Upper lobe of left lung (tissue), 6 donors: ENCODE data around the gene PPIG. TPM values are rescaled to one million over a fixed set of nuclear protein-coding genes. Genes with fewer than 3 reads are reported as not detected.
"Not testable (repeated sequence)": the region's sequence is repeated elsewhere in the genome, so short reads cannot be mapped to it uniquely, and the experiment has no call there.

Experiments used
- ATAC-seq, 2 donors: fragments of 200-7000 bp; cut with Tn5 transposase; one replicate each; pipeline ENCODE4 v1.9.1; 2022; ENCODE audit warnings: mild to moderate bottlenecking in 2 of 2, moderate library complexity in 2 of 2; ENCODE audit not compliant: low FRiP score in 2 of 2
- DNase-seq, 2 donors: peaks; one replicate each; pipeline ENCODE4 v3.0.0-alpha.2; 2019 to 2020
- H3K27ac ChIP-seq, 4 donors: fragments of 200-600 bp; sonication (generic); one replicate each; pipeline ENCODE4 v1.5.1; 2016 to 2019
- H3K27me3 ChIP-seq, 4 donors: fragments of 200-600 bp; sonication (generic); one replicate each; pipeline ENCODE4 v1.5.1; 2017 to 2019
- H3K36me3 ChIP-seq, 4 donors: fragments of 200-600 bp; sonication (generic); one replicate each; pipeline ENCODE4 v1.5.1; 2016 to 2019
- H3K4me1 ChIP-seq, 4 donors: fragments of 200-600 bp; sonication (generic); one replicate each; pipeline ENCODE4 v1.5.1; 2018 to 2019
- H3K4me3 ChIP-seq, 4 donors: fragments of 200-600 bp; sonication (generic); one replicate each; pipeline ENCODE4 v1.5.1; 2017 to 2019; ENCODE audit warnings: mild to moderate bottlenecking in 2 of 4, moderate library complexity in 1 of 4
- H3K9me3 ChIP-seq, 4 donors: fragments of 200-600 bp; sonication (generic); one replicate each; pipeline ENCODE4 v1.5.1; 2018 to 2019
- CTCF ChIP-seq, 6 experiments: fragments of 450-650 bp in 4 of 6; fragments of 200-600 bp in 2 of 6; sonication (generic) in 2 of 6; IDR thresholded peaks; one replicate each; pipeline ENCODE4 v1.5.1; 2016 to 2019; ENCODE audit warnings: antibody characterized with exemption in 6 of 6
- EP300 ChIP-seq, 4 donors: sonication (generic); formaldehyde crosslinking; IDR thresholded peaks; one replicate each; pipeline ENCODE4 v1.5.1; 2017; ENCODE audit warnings: antibody characterized with exemption in 4 of 4, control low read depth in 2 of 4
- POLR2A ChIP-seq, 4 donors: fragments of 450-650 bp; IDR thresholded peaks; one replicate each; pipeline ENCODE4 v1.5.1; 2016 to 2017; ENCODE audit warnings: antibody characterized with exemption in 4 of 4, mild to moderate bottlenecking in 2 of 4
- POLR2AphosphoS5 ChIP-seq, 2 donors: sonication (generic); formaldehyde crosslinking; IDR thresholded peaks; one replicate each; pipeline ENCODE4 v1.5.1; 2017; ENCODE audit warnings: antibody characterized with exemption in 2 of 2
- WGBS, 2 donors: methylation state at CpG; one replicate each; pipeline ENCODE4 v1.1.5; 2017 to 2018; 5-methylcytosine and 5-hydroxymethylcytosine counted together
- total RNA-seq, 6 donors: library from RNA; depleted of rRNA in 4 of 6; stranded (reverse); fragments of >200 nt in 4 of 6; gene quantifications; one replicate each; pipeline versions ENCODE4 v1.1.0 to v1.2.1, GENCODE V29; 2016 to 2021
- donor health status: DM: no; HTN: no; CAD: no; lungs with moderate emphysema.
- donor health status: DM: no; HTN: yes; CAD: no; lungs with severe emphysema.

The PPIG gene
- total RNA-seq, 6 donors from 2014 or later, result 27.3 to 69.5 (median 46.2) TPM

- peak overlapping the region; percentile 96 to 100 (median 98) for H3K27ac ChIP-seq
- no peak for TF ChIP-seq POLR2A (IDR thresholded peaks at IDR 0.05)
- no peak for TF ChIP-seq EP300 (IDR thresholded peaks at IDR 0.05)
- no peak for TF ChIP-seq CTCF (IDR thresholded peaks at IDR 0.05)
- no peak for TF ChIP-seq POLR2AphosphoS5 (IDR thresholded peaks at IDR 0.05)
- peaks cover 21 to 25% (median 23%) of the 10 kb centered on the region in 4 donors for H3K4me1 ChIP-seq
- H3K27me3 ChIP-seq, result no peaks in the 10 kb centered on the region
- no peaks in the 10 kb centered on the region for H3K36me3 ChIP-seq
- no peaks in the 10 kb centered on the region for H3K9me3 ChIP-seq
- 13 to 16% methylated on average over 7 of the region's 7 CpGs for WGBS, 2 donors
- DNase-seq (no peak), ATAC-seq (no peak)
- peak overlapping the region; percentile 74 to 91 (median 84) for H3K4me3 ChIP-seq
Measured at GRCh38 chr2:169585673-169586072, 1.5 kb downstream of the PPIG start.

- no peak for ATAC-seq
- no peak for TF ChIP-seq EP300 (IDR thresholded peaks at IDR 0.05)
- TF ChIP-seq CTCF (IDR thresholded peaks at IDR 0.05), result no peak
- TF ChIP-seq POLR2A (IDR thresholded peaks at IDR 0.05), result no peak
- no peak for TF ChIP-seq POLR2AphosphoS5 (IDR thresholded peaks at IDR 0.05)
- Histone ChIP-seq H3K36me3 (no peaks in the 10 kb centered on the region), H3K4me3 (no peak overlapping the region), H3K9me3 (no peaks in the 10 kb centered on the region), H3K4me1 (peaks cover 16 to 29% (median 21%) of the 10 kb centered on the region in 4 donors), H3K27me3 (no peaks in the 10 kb centered on the region), H3K27ac (no peak overlapping the region)
- no peak for DNase-seq
- 78 to 79% methylated on average over 8 of the region's 8 CpGs for WGBS, 2 donors
Measured at GRCh38 chr2:169590804-169591203, 6.7 kb downstream of the PPIG start.

GRCh38 chr2:169596546-169596945, 12.4 kb downstream of the PPIG start:
- H3K36me3 ChIP-seq, ATAC-seq, H3K4me1 ChIP-seq, H3K9me3 ChIP-seq, H3K27ac ChIP-seq, DNase-seq, H3K27me3 ChIP-seq, H3K4me3 ChIP-seq: not testable (repeated sequence)
- WGBS, 2 donors, result 79 to 97% methylated on average over 6 to 7 of the region's 7 CpGs

GRCh38 chr2:169598982-169599381, 14.8 kb downstream of the PPIG start:
- H3K4me1 ChIP-seq, result no peaks in the 10 kb centered on the region
- H3K9me3 ChIP-seq, result no peaks in the 10 kb centered on the region
- TF ChIP-seq POLR2A (IDR thresholded peaks at IDR 0.05) (no peak), EP300 (IDR thresholded peaks at IDR 0.05) (no peak), CTCF (IDR thresholded peaks at IDR 0.05) (no peak), POLR2AphosphoS5 (IDR thresholded peaks at IDR 0.05) (no peak)
- ATAC-seq (no peak), DNase-seq (no peak)
- no peak overlapping the region for H3K4me3 ChIP-seq
- H3K27me3 ChIP-seq, result no peaks in the 10 kb centered on the region
- no peak overlapping the region for H3K27ac ChIP-seq
- peaks cover 0 to 5% (median 1%) of the 10 kb centered on the region in 4 donors for H3K36me3 ChIP-seq
- WGBS, 2 donors, result 97 to 100% methylated on average over 2 of the region's 2 CpGs

- Histone ChIP-seq H3K9me3 (no peaks in the 10 kb centered on the region), H3K27me3 (no peaks in the 10 kb centered on the region), H3K27ac (no peak overlapping the region), H3K4me1 (no peaks in the 10 kb centered on the region), H3K36me3 (peaks cover 0 to 10% (median 4%) of the 10 kb centered on the region in 4 donors), H3K4me3 (no peak overlapping the region)
- ATAC-seq, result no peak
- DNase-seq, result no peak
- TF ChIP-seq CTCF (IDR thresholded peaks at IDR 0.05) (no peak), POLR2AphosphoS5 (IDR thresholded peaks at IDR 0.05) (no peak), POLR2A (IDR thresholded peaks at IDR 0.05) (no peak), EP300 (IDR thresholded peaks at IDR 0.05) (no peak)
Measured at GRCh38 chr2:169599568-169599967, 15.4 kb downstream of the PPIG start.
